ENCODE data around the gene MEGF11. TPM values are rescaled to one million over a fixed set of nuclear protein-coding genes. Genes with fewer than 3 reads are reported as not detected.

MEGF11 gene
- polyA plus RNA-seq, 3 donors = not detected

DNA sequence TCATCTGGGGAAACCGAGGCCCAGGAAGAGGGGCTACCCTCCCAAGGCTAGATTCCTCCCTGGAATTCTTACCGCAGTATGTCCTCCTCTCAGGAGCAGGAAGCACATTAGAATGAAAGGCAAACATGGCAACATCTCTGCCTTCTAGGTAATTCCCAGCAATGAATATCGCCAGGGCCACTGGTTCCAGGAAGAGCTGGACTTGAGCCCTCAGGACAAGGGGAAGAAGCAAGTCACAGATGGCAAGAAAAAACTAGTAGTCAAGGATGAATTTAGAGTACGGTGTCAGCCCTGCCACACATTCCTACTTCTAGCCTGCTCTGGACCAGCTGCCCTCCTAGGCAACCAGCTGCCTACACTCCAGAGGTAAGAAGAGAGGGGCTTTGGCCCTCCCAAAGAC, 42.9 kb downstream of the MEGF11 start:
- 100% methylated on average over 1 of the region's 4 CpGs for WGBS (ENCODE audit: insufficient coverage)
- H3K36me3 Mint-ChIP-seq = no peaks in the 10 kb centered on the region

DNA sequence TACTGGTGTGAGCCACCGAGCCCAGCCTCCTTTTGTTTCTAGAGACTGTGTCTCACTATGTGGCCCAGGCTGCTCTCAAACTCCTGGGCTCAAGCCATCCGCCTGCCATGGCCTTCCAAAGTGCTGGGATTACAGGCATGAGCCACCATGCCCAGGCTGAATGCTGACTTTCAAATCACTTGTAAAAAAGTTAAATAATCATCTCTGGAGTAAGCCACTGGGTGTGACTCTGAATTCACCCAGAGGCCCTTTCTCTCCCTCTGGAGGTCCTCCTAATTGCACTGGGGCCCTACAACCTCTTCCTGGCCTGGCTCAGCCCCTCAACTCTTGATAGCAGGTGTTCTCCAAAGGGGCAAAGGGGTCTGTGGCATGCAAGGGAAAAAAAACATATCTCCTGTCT, 54.8 kb downstream of the MEGF11 start:
- no peaks in the 10 kb centered on the region for H3K4me1 ChIP-seq (ENCODE audit: control insufficient read depth in 1 of 2, insufficient read depth in 2 of 2, low read length in 2 of 2)
- H3K27ac Mint-ChIP-seq = no peak overlapping the region
- H3K79me2 ChIP-seq (ENCODE audit: insufficient read depth, low read length) = no peaks in the 10 kb centered on the region
- H2AFZ ChIP-seq (ENCODE audit: insufficient read depth, low read depth, low read length, poor library complexity, severe bottlenecking) = no peak overlapping the region
- H3K4me3 Mint-ChIP-seq = no peak overlapping the region
- H3K36me3 ChIP-seq (replicated peaks in 1 of 2; ENCODE audit: control insufficient read depth in 1 of 2, insufficient read depth in 2 of 2, low read length in 2 of 2) = no peaks in the 10 kb centered on the region
- no peak overlapping the region for H3K4me3 ChIP-seq (replicated peaks in 1 of 3; ENCODE audit: low read depth in 2 of 3, low read length in 3 of 3)
- no peaks in the 10 kb centered on the region for H3K4me1 Mint-ChIP-seq
- no peak overlapping the region for H3K27ac ChIP-seq (ENCODE audit: low read depth in 1 of 2, low read length in 2 of 2)
- no peaks in the 10 kb centered on the region for H3K27me3 ChIP-seq (ENCODE audit: control insufficient read depth in 2 of 2, insufficient read depth in 2 of 2, low read length in 2 of 2)
- H3K36me3 Mint-ChIP-seq = no peaks in the 10 kb centered on the region
- DNase-seq = no peak
- WGBS (ENCODE audit: insufficient coverage) = 94% methylated on average over 2 of the region's 2 CpGs
- no peaks in the 10 kb centered on the region for H3K9me3 ChIP-seq (replicated peaks in 1 of 2; ENCODE audit: control insufficient read depth in 1 of 2, insufficient read depth in 1 of 2, low read length in 2 of 2)
- H3K9ac ChIP-seq (ENCODE audit: insufficient read depth, low read length, poor library complexity, severe bottlenecking) = no peak overlapping the region
- H4K20me1 ChIP-seq (ENCODE audit: insufficient read depth, low read length) = no peaks in the 10 kb centered on the region
- no peaks in the 10 kb centered on the region for H3K9me3 Mint-ChIP-seq
- no peak overlapping the region for H3K4me2 ChIP-seq (replicated peaks; ENCODE audit: extremely low read depth, low read length, poor library complexity, severe bottlenecking)
- TF ChIP-seq, protein P1, sequence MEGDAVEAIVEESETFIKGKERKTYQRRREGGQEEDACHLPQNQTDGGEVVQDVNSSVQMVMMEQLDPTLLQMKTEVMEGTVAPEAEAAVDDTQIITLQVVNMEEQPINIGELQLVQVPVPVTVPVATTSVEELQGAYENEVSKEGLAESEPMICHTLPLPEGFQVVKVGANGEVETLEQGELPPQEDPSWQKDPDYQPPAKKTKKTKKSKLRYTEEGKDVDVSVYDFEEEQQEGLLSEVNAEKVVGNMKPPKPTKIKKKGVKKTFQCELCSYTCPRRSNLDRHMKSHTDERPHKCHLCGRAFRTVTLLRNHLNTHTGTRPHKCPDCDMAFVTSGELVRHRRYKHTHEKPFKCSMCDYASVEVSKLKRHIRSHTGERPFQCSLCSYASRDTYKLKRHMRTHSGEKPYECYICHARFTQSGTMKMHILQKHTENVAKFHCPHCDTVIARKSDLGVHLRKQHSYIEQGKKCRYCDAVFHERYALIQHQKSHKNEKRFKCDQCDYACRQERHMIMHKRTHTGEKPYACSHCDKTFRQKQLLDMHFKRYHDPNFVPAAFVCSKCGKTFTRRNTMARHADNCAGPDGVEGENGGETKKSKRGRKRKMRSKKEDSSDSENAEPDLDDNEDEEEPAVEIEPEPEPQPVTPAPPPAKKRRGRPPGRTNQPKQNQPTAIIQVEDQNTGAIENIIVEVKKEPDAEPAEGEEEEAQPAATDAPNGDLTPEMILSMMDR (IDR thresholded peaks at IDR 0.05) = no peak
- intact Hi-C loops (cut with micrococcal nuclease) = loop anchor here in 1 of 2 donors (10.0 kb wide), 1 partner anchor 564 kb away; no protein-coding TSS in a partner anchor
- H3K27me3 Mint-ChIP-seq (ENCODE audit: low read depth in 3 of 3) = peaks cover 6 to 9% (median 7%) of the 10 kb centered on the region in 3 donors

More for the DNA sequence above, 42.9 kb downstream of the MEGF11 start:
- H3K79me2 ChIP-seq (ENCODE audit: insufficient read depth, low read length) = no peaks in the 10 kb centered on the region
- Mint-ChIP-seq H3K4me3 (no peak overlapping the region), H3K27me3 (ENCODE audit: low read depth in 3 of 3) (peaks cover 3 to 6% (median 6%) of the 10 kb centered on the region in 3 donors), H3K9me3 (peaks cover 0 to 5% (median 2%) of the 10 kb centered on the region in 7 donors), H3K4me1 (peaks cover 3% of the 10 kb centered on the region), H3K27ac (peak overlapping the region in 1 of 7 donors; percentile 30)
- H3K4me1 ChIP-seq (ENCODE audit: control insufficient read depth in 1 of 2, insufficient read depth in 2 of 2, low read length in 2 of 2) = no peaks in the 10 kb centered on the region
- no peak overlapping the region for H3K4me2 ChIP-seq (replicated peaks; ENCODE audit: extremely low read depth, low read length, poor library complexity, severe bottlenecking)
- H3K36me3 ChIP-seq (replicated peaks in 1 of 2; ENCODE audit: control insufficient read depth in 1 of 2, insufficient read depth in 2 of 2, low read length in 2 of 2) = no peaks in the 10 kb centered on the region
- no peak for DNase-seq
- no peaks in the 10 kb centered on the region for H4K20me1 ChIP-seq (ENCODE audit: insufficient read depth, low read length)
- no peaks in the 10 kb centered on the region for H3K9me3 ChIP-seq (replicated peaks in 1 of 2; ENCODE audit: control insufficient read depth in 1 of 2, insufficient read depth in 1 of 2, low read length in 2 of 2)
- H3K27ac ChIP-seq (ENCODE audit: low read depth in 1 of 2, low read length in 2 of 2) = no peak overlapping the region
- H2AFZ ChIP-seq (ENCODE audit: insufficient read depth, low read depth, low read length, poor library complexity, severe bottlenecking) = no peak overlapping the region
- H3K4me3 ChIP-seq (replicated peaks in 1 of 3; ENCODE audit: low read depth in 2 of 3, low read length in 3 of 3) = no peak overlapping the region
- H3K27me3 ChIP-seq (ENCODE audit: control insufficient read depth in 2 of 2, insufficient read depth in 2 of 2, low read length in 2 of 2) = no peaks in the 10 kb centered on the region
- TF ChIP-seq, protein P1 (IDR thresholded peaks at IDR 0.05) = no peak
- intact Hi-C loops (cut with micrococcal nuclease) = no loop called here
- H3K9ac ChIP-seq (ENCODE audit: insufficient read depth, low read length, poor library complexity, severe bottlenecking) = no peak overlapping the region
